ENCODE data around the gene COL27A1. TPM values are rescaled to one million over a fixed set of nuclear protein-coding genes. Genes with fewer than 3 reads are reported as not detected.

The COL27A1 gene
- total RNA-seq, 1 experiment from 2014 or later = 3.1 TPM

DNA sequence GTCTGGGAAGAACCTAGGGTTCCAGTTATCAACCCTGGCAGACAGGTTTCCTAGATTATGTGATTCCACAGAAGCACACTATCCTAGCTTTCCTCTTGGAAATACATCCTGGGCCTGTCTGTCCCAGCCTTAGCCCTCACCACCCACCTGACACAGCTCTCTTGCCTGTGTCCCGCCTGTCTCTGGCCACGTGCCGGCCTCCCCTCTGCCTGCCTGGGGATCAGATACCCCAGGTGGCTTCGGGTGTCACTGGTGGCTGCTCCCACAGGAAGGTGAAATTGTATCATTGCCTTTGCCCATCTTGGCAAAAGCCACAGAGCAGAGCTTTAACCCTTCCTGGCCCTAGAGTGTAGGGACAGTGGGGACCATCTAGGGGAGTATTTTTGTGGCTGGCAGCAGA, 6.2 kb downstream of the COL27A1 start:
- in situ Hi-C loops (cut with HindIII; ENCODE audit: low pct_unique_long_range_greater_than_20kb, low sequenced_read_pairs) = no loop called here

GRCh38 chr9:114163517-114163951, 8.2 kb downstream of the COL27A1 start:
- DNase-seq (ENCODE audit: low read depth) = peak; percentile 43

More for the DNA sequence above, 6.2 kb downstream of the COL27A1 start:
- no peak for DNase-seq (ENCODE audit: low read depth)

DNA sequence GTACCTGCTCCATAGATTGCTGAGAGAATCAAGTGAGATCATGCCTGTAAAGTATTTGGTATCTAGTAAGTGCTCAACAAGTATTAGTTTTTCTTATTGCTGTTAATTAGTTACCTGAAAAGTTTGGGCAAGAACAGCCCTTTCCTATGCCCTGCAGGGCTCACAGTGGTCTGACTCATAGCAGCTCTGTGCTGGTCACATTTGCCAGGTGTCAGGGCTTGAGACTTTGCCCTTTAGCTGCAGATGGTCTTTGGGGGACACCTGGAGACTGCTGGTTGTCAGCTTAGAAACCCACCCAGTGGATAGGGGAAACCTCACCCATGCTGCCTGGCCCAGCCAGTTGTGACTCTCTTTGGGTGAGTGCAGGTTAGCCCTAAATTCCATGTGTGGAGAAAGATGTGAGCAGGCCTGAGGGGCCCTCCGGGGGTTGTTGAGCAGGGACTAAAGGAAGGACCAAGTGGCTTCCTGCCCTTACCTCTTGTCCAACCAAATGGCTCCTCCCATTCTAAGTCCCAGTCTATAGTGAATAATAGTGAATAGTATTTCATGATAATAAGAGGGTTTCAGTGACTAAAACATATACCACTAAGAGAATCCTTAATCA, 9.0 kb downstream of the COL27A1 start:
- in situ Hi-C loops (cut with HindIII; ENCODE audit: low pct_unique_long_range_greater_than_20kb, low sequenced_read_pairs) = no loop called here
- no peak for DNase-seq (ENCODE audit: low read depth)

More at GRCh38 chr9:114163517-114163951, 8.2 kb downstream of the COL27A1 start:
- in situ Hi-C loops (cut with HindIII; ENCODE audit: low pct_unique_long_range_greater_than_20kb, low sequenced_read_pairs) = no loop called here

DNA sequence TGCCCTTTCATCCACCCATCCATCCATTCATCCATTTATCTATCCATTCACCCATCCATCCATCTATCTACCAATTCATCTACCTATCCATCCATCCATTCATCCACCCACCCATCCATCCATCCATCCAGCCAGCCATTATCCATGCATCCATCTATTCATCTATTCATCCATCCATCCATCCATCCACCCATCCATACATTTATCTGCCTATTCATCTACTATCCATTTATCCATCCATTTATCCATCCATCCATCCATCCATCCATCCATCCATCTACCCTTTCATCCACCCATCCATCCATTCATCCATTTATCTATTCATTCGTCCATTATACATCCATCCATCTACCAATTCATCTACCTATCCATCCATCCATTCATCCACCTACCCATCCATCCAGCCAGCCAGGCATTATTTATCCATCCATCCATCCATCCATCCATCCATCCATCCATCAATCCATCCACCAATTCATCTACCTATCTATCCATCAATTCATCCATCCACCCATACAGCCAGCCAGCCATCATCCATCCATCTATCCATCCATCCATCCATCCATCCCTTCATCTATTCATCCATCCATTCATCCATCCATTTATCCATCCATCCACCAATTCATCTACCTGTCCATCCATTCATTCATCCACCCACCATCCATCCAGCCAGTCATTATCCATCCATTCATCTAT, 10.2 kb downstream of the COL27A1 start:
- in situ Hi-C loops (cut with HindIII; ENCODE audit: low pct_unique_long_range_greater_than_20kb, low sequenced_read_pairs) = no loop called here
- no peak for DNase-seq (ENCODE audit: low read depth)

DNA sequence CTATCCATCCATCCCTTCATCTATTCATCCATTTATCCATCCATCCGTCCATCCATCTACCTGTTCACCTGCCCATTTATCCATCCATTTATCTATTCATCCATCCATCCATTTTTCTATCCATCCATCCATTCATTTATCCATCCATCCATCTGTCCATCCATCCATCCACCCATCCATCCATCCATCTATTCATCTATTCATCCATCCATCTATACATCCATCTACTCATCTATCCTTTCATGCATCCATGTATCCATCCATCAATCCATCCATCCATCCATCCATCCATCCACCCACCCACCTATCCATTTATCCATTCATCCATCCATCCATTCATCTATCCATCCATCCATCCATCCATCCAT, 10.8 kb downstream of the COL27A1 start:
- in situ Hi-C loops (cut with HindIII; ENCODE audit: low pct_unique_long_range_greater_than_20kb, low sequenced_read_pairs) = no loop called here
- DNase-seq (ENCODE audit: low read depth) = no peak

DNA sequence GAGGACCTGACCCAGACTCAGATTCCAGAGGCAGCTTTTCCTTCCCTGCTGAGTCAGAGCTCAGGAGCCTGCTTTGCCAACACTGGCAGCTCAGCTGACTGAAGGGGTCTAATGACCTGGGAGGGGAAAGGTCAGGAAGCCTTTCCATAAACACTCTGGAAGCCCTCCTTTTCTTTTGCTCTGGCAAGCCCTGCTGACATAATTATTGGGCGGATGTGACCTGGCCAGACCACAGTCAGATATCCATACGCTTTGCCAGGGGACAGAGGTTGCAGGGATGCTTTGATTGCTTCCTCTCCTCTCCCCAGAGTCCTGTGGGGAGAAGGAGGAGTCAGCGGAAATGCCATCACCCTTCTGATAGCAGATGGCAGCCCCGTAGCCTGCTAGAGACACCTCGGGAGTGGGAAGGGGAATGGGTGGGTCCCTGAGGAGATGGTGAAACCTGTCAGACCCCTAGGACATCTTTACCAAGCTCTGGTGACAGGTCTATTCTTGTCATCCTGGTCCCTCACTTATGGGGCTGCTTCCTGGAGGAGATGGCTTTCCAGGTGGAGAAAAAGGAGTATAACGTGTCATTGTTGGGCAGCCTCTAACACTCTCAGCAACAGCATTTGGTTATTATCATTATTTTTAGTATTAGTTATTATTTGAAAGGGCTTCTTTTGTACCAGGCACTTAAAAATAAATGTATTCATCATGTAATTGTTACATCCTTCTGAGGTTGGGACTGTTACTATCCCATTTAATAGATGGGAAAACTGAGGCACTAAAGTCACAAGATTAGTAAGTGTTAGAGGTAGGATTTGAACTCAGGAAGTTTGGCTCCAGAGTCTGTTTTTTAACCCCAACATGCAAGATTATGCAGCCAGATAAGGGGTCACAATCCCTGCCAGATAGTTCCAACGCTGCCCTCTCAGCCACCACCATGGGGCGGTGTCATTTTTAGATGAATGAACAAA, 11.6 kb downstream of the COL27A1 start:
- in situ Hi-C loops (cut with HindIII; ENCODE audit: low pct_unique_long_range_greater_than_20kb, low sequenced_read_pairs) = no loop called here
- no peak for DNase-seq (ENCODE audit: low read depth)

DNA sequence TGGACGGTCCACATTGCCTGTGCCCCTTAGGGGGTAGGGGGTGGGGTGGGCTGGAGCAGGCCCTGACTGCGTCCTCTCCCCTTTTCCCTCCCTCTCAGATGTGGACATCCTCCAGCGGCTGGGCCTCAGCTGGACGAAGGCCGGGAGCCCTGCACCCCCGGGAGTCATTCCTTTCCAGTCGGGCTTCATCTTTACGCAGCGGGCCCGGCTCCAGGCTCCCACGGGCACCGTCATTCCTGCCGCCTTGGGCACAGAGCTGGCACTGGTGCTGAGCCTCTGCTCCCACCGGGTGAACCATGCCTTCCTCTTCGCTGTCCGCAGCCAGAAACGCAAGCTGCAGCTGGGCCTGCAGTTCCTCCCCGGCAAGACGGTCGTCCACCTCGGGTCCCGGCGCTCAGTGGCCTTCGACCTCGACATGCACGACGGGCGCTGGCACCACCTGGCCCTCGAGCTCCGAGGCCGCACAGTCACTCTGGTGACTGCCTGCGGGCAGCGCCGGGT, 12.3 kb downstream of the COL27A1 start:
- DNase-seq (ENCODE audit: low read depth) = no peak
- in situ Hi-C loops (cut with HindIII; ENCODE audit: low pct_unique_long_range_greater_than_20kb, low sequenced_read_pairs) = no loop called here

GRCh38 chr9:114168281-114169028, 13.1 kb downstream of the COL27A1 start:
- in situ Hi-C loops (cut with HindIII; ENCODE audit: low pct_unique_long_range_greater_than_20kb, low sequenced_read_pairs) = no loop called here
- no peak for DNase-seq (ENCODE audit: low read depth)

- in situ Hi-C loops (cut with HindIII; ENCODE audit: low pct_unique_long_range_greater_than_20kb, low sequenced_read_pairs) = no loop called here
- DNase-seq (ENCODE audit: low read depth) = no peak
Measured at GRCh38 chr9:114169029-114169951, 14.0 kb downstream of the COL27A1 start.

DNA sequence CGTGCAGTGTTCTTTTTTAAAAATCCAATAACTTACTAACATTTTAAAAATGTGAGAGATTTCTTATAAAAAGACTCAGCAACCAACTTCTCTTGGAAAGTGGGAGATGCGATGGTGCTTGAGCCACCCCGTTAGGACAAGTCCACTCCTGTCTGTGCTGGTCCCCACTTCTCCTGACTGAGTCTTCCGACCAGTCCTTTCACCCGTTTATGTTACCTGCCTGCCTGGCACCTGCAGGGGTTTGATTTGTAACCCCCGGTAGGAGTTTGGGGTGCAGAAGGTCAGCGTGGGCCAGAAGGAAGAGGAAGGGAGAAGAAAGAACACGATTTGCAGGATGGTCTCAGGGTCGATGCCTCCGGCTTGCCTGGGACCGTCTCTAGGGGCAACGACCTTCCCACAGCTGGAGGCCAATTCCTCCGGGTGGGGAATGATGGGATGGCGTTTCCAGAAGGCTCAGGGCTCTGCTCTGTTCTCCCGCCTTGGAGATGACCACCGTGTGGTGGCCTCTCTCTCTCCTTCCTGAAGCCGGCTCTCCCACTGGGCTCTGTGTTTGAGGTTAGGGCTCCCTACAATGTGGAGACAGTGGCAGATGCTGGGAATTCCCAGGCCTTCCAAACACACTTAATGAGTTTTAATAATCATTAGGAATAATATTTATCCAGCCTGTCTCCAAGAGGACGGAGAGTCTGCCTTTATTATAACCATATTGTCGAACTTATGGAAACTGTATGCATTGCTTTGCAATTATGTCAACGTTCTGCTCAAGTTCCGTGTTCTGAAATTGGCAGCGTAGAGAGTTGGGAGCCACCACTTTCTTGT, 14.8 kb downstream of the COL27A1 start:
- DNase-seq (ENCODE audit: low read depth) = no peak
- in situ Hi-C loops (cut with HindIII; ENCODE audit: low pct_unique_long_range_greater_than_20kb, low sequenced_read_pairs) = no loop called here

DNA sequence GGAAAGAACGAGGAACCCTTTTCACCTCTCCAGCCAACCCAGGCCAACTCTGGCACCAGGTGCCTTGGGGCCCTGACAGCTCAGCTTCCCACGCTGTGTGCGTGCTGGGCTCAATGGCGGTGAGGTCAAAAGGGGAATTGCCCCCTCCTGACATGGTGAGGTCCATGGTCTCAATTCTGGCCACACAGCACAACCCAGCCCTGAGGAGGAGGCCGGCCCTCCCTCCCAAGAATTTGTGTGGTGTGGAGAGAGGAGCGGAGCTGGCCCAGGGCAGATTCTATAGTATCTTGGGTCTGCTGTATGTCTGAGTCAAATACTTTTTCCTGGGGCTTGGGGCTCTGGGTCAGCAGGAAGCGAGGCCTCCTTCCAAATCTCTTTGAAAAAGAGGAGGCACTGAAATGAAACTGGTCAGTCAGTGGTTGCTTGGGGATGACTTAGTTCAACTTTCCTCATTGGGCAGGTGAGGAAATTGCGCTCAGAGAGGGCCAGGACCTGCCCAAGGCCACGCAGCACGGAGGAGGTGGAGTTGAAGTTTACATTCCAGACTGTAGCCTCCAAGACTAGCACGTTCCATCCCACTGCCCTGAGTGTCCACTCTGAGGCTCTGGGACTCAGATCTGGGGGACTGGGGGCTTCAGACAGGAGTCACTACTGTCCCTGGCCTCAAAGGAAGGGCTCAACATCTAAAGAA, 15.6 kb downstream of the COL27A1 start:
- no peak for DNase-seq (ENCODE audit: low read depth)
- in situ Hi-C loops (cut with HindIII; ENCODE audit: low pct_unique_long_range_greater_than_20kb, low sequenced_read_pairs) = no loop called here

DNA sequence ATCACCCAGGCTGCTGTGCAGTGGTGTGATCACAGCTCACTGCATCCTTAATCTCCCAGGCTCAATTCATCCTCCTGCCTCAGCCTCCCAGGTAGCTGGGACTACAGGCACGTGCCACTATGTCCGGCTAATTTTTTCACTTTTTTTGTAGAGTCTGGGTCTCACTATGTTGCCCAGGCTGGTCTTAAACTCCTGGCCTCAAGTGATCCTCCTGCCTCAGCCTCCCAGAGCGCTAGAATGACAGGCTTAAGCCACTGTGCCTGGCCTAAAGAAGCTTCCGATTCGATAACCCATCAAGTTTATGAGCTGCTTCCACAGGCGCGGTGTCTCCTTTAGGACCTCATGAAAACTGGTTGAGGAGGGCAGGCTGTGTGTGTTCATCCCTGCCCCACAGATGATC, 16.2 kb downstream of the COL27A1 start:
- DNase-seq (ENCODE audit: low read depth) = no peak
- in situ Hi-C loops (cut with HindIII; ENCODE audit: low pct_unique_long_range_greater_than_20kb, low sequenced_read_pairs) = no loop called here

DNA sequence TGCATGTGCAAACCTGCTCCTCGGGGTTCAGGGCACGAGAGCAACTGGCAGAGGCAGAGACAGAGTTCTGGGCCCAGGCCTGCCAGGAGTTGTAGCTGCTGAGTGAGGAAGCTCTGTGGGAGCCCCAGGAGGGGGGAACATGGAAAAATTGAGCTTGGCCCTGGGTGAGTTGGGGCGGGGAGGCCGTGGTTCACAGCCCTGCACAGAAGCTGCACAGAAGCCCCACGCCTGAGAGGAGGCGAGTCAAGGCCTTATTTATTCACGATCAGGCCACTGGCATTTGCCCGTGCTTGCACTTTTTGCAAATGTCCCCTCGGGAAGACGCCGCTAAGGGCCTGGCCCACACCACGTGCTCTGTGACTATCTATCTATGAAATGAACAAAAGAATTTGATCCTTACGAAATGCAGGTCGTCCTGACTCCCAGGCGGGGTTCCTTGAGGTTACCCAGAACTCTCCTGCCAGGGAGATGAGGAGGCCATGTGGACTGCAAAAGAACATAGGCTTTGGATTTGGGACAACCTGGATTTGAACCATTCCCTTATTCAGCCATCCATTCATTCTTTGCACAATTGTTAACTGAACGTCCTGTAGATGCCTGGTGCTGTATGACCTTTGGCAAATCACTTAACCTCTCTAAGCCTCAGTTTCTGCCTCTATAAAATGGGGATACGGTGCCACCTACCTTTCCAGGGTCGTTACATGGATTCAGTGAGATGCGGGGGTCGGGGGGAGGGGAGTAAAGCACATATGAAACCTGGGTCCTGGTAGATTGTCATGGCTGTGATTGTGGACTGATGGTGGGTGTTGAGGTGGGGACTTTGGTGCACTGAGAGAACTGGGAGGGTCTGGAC, 17.9 kb downstream of the COL27A1 start:
- peak; percentile 56 for DNase-seq (ENCODE audit: low read depth)
- in situ Hi-C loops (cut with HindIII; ENCODE audit: low pct_unique_long_range_greater_than_20kb, low sequenced_read_pairs) = no loop called here

- DNase-seq (ENCODE audit: low read depth) = no peak
- in situ Hi-C loops (cut with HindIII; ENCODE audit: low pct_unique_long_range_greater_than_20kb, low sequenced_read_pairs) = no loop called here
Measured at GRCh38 chr9:114174557-114174875, 19.2 kb downstream of the COL27A1 start.

All from Caki2 (cell line).